NCI-H82 treated with DMSO at 0.1 percent for 48 hours (cell line): ENCODE data around the gene IFITM2.
"Not testable (repeated sequence)": the region's sequence is repeated elsewhere in the genome, so short reads cannot be mapped to it uniquely, and the experiment has no call there.

Source experiments
- DNase-seq: peaks from one replicate; lab custom pipeline; 2025; ENCODE audit not compliant: unreplicated experiment; lab: John Stamatoyannopoulos, UW

Gene IFITM2

DNA sequence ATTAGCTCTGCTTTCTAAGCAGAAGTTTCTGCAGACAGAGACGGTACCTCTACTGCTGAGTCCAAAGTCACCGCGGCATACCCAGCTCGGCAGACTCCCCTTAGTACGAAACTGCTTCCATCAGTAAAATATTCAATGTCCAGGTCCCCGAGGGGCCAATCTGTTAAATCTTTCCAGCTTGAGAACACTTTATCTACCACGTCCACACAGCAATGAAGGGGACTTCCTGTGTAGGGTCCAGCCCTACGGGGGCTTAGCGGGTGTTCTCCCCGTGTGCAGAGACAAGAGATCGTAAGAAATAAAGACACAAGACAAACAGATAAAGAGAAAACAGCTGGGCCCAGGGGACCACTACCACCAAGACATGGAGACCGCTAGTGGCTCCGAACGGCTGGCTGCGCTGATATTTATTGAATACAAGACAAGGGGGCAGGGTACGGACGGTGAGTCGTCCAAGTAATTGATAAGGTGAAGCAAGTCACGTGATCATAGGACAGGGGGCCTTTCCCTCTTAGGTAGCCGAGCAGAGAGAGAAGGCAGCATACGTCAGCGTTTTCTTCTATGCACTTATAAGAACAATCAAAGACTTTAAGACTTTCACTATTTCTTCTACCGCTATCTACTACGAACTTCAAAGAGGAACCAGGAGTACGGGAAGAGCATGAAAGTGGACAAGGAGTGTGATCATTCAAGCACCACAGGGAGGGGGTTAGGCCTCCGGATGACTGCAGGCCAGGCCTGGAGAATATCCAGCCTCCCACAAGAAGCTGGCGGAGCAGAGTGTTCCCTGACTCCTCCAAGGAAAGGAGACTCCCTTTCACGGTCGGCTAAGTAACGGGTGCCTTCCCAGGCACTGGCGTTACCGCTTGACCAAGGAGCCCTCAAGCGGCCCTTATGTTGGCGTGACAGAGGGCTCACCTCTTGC lies 17.2 kb downstream of the IFITM2 start:
- not testable (repeated sequence) for DNase-seq

DNA sequence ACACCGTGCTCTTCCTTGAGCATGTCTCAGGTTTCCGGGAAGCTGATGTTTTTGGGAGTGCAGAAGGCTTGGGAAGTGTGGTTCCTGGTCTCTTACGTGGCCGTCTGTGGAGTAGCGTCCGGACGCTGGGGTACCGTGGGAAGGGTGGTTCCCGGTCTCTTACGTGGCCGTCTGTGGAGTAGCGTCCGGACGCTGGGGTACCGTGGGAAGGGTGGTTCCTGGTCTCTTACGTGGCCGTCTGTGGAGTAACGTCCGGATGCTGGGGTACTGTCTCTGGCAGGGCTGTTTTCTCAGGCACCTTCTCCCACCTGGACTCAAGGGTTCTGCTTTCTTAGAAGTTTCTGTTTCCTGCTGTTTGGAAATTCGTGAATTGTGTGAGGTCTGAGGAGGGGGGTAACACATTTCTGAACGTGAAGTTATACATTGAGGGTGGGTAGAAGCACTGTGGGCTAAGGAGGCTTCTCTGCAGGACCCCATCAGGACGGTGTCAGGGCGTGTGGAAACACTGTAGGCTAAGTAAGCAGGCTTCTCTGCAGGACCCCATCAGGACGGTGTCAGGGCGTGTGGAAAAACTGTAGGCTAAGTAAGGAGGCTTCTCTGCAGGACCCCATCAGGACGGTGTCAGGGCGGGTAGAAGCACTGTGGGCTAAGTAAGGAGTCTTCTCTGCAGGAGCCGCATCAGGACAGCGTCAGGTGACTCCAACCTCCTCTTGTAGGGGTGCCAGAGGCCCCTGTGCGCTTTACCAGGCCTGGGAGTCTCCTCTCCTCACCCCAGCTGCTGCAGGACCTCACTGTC lies 18.4 kb downstream of the IFITM2 start:
- DNase-seq, result no peak

DNA sequence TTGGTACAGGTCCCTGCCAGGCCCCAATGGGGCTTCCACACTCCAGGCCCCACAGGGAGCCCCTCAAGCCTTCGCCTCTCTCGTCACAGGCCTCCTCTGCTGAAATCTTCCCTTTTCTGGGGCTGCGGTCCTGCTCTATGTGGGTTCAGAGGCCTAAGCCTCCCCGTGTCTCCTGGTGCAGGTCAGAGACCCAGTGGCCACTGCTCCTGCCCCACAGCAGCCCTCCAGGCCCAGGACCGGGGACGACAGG lies 18.9 kb downstream of the IFITM2 start:
- no peak for DNase-seq

DNA sequence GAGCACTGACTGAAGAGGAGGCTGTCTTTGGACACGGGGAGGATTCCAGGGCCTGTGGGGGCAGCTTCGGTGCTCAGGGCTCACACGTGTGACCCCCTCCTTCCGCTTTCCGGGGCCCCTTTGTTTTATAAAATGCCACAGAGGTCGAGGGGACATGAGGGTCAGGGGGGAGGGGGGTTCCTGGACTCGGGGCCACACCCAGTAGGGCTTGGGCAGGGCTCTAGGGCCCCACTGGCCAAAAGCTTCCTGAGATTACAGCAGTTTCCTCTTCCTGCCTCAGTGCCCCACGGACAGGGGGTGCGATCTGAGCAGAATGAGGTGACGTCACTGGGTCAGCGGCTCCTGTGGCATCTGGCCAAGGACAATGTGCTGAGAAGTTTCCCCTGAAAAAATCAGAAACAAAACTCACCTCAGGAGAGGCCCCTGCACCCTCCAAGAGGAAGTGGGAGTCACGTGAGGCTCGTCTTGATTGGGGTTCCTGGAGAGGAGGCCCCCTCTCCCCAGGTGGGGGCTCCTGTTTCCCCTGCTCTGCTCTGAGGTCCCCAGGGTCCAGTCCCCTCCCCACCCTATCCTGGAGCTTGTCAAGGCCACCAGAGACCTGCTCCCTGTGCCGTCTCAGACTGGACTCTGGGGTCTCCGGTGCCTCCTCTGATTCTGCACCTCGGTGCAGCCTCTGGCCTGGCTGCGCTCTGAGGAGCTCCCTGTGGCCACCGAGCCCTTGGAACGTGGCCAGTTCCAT lies 19.4 kb downstream of the IFITM2 start:
- DNase-seq, result no peak

DNA sequence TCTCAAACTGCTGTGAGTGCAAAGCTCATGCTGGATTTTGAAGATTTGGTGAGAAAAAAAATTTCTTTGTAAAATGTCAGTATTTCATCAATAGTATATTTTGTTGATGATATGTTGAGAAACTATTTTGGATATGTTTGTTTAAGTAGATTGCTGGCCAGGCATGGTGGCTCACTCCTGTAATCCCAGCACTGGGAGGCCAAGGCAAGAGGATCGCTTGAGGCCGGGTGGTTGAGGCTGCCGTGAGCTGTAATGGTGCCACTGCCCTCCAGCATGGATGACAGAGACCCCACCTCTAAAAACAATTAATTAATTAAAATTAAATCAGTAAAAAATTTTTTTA lies 19.9 kb downstream of the IFITM2 start:
- DNase-seq, result no peak

DNA sequence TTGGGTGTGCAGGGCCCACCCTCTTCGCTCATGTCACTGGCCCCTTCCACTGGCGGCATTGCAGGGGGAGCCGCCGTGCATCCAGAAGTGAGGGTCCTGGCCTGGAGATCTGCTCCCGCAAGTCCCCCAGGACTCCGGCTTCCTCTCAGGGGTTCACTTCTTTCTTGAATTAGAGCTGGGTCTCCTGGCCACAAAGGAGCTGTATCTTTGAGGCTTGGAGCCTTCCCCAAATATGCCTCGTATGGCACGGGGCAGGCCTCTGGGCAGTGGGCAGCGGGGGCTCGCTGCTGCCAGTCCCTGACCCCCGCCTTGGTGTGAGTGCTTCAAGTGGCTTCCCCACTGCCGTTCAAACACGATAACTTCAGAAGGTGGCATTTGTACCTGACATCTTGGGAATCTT lies 20.4 kb downstream of the IFITM2 start:
- DNase-seq, result no peak

DNA sequence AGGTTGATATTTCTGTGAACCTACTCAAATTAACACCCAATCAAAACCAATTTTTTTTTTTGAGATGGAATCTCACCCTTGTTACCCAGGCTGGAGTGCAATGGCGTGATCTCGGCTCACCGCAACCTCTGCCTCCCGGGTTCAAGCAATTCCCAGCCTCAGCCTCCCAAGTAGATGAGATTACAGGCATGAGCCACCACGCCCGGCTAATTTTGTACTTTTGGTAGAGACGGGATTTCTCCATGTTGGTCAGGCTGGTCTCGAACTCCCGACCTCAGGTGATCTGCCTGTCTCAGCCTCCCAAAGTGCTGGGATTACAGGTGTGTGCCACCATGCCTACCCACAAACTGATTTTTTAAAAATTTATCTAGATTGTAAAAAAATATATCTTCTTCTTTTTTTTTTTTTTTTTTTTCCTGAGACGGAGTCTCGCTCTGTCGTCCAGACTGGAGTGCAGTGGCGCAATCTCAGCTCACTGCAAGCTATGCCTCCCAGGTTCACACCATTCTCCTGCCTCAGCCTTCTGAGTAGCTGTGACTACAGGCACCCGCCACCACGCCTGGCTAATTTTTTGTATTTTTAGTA lies 21.0 kb downstream of the IFITM2 start:
- not testable (repeated sequence) for DNase-seq

DNA sequence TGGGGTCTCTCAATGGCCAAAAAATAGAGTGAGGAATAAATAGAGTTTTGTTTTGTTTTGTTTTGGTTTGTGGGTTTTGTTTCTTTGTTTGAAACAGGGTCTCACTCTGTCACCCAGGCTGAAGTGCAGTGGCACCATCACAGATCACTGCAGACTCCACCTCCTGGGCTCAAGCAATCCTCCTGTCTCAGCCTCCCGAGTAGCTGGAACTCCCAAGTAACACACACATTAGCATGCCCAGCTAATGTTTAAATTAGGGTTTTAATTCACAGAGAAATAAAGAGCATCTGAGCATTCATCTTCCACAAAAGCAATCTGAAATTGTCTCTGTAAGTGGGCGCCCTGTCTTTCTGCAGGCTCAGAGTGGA lies 22.3 kb downstream of the IFITM2 start:
- no peak for DNase-seq

DNA sequence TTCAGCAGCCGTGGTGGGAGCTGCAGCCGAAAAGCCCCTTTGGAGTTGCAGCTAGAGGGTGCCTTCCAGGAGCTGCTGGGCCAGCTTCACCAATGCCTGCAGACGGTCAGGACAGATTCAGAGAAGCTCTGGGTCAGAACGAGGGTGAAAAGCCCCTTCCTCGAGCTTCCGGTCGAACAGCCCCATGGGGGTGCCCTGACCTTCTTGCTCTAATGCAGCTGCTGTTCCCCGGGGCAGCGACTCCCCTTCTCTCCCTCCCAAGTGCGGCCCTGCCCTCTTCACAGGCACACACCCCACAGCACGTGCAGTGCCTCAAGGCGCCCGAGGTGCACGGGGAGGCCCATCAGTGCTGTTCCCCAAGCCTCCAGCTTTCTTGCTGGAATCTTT lies 22.7 kb downstream of the IFITM2 start:
- no peak for DNase-seq

DNA sequence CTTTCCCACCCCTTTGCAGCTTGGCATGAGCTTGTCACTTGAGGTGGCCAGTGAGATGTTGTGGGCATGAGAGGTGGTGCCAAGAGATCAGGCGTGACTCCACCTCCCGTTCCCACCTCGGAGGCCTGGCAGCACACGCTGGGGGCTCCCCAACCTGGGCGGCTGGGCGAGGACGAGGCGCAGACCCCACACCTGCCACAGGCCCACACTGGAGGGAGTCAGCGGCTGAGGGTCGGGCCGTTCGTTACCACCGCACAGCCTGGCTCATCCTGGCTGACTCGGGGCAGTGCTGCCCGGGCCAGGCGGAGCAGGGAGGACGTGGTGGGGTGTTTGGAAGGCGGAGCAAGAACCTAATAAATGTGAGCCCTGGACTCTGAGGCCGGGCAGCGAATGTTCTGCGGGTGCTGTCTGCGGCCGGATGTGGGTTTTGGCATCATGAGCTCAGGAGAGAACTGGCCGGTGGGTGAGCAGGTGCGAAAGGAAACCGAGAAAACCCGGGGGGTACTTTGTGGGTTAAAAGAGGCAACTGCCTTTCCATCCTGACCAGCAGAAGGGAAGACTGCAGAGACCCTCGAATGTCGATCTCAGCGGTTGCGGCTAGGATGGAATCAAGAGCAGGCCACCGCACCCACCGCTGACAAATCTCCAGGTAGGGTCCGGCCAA lies 23.2 kb downstream of the IFITM2 start:
- DNase-seq, result no peak

DNA sequence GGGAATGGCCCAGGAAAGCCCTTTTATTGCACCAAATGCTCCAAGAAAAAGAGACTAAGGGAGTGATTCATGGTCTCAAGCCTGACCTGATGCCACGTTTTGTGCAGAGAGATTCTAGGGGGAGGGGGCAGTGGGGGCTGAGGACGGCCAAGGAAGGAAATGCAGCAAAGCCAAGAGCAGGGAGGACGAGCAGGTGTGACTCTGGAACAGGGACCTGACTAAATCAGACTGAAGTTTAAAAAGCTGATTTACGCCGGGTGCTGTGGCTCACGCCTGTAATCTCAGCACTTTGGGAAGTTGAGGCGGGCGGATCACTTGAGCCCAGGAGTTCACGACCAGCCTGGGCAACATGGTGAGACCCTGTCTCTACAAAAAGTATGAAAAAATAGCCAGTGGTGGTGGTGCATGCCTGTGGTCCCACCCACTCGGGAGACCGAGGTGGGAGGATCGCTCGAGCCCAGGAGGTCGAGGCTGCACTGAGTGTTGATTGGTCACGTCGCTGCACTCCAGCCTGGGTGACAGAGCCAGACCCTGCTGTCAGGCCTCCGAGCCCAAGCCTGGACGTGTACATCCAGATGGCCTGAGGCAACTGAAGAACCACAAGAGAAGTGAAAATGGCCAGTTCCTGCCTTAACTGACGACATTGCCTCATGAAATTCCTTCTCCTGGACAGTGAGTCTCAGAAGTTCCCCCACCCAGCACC lies 23.9 kb downstream of the IFITM2 start:
- DNase-seq, result no peak

DNA sequence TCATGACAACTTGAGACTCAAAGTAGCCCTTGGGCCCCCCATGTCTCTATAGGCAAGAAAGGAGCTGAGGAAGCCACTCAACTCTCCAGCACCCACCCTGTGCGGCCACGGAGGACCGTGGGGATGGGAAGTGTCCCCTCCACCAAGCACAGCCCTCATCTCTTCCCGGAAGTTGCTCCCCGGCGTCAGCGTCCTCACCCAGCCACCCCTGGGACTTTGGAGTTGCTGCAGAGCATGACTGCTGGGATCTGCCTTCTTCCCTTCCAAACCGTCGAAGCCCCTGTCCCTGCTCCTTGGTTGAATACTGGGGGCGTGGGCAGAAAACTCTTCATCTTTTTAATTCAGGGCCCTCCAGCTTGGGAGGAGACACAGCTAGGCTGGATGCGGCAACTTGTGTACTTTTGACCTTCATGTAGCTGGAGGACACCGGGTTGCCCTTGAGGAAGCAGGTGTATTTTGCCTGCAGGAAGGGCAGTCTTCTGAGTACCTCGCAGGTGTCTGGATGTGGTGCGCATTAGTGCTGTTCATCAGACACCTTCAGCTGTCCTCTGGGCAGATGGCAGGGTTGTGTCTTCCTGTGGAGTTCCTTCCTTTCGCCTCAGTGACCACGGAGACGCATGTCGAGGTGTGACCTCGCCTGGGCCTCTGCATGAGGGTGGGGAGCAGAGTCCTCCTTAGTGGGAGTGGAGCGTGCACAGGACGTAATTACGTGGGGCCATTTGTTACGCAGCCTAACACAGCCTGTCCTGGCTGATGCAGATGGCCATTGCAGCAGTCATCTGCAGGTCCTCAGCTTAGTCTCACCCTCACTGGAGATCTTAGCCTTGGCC lies 25.2 kb downstream of the IFITM2 start:
- no peak for DNase-seq

DNA sequence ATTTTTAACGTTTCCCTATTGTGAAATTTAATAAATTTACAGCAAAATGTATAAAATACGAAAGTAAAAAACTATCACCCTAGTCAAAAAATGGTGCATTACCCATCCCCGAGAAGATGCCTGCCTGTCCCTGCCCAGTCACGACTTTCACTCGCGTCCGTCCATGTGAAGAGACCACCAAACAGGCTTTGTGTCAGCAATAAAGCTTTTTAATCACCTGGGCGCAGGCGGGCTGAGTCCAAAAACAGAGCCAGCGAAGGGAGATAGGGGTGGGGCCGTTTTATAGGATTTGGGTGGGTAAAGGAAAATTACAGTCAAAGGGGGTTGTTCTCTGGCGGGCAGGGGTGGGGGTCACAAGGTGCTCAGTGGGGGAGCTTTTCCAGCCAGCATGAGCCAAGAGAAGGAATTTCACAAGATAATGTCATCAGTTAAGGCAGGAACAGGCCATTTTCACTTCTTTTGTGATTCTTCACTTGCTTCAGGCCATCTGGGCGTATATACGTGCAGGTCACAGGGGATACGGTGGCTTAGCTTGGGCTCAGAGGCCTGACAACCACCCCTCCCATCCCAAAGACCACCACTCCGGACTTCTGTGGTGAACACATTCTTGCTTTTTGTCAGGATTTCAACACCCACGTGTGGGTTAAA lies 26.1 kb downstream of the IFITM2 start:
- not testable (repeated sequence) for DNase-seq

DNA sequence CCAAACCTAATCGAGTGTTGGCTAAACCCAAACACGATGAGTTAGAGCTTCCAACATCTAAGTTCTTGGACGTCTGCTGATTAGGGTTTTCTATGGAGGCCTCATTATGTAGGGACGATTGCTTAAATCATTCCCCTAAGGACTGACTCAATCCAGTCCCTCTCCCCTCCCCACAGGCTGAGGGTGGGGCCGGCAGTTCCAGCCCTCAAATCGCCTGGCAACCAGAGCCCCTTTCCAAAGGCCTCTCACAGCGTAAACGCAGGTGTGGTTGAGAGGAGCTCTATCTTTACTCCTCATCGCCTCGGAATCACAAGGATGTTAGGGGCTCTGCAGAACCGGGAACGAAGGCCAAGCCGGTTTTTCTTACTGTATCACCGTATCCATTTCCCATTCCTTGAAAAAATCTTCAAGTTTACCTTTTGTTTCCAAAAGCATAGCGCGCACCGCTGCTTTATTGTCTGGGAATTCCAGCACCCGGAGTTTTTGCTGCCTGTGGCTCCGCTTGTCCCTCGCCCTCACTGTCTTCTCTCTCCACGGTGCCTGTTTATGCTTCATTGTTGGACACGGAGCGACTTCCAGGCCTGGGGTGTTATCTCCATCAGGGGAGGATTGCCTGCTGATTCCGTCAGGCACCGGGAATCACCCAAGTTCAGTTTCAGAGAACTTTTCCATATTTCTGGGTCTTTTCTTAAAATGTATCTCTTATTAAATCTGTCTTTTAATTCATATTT lies 26.8 kb downstream of the IFITM2 start:
- no peak for DNase-seq

DNA sequence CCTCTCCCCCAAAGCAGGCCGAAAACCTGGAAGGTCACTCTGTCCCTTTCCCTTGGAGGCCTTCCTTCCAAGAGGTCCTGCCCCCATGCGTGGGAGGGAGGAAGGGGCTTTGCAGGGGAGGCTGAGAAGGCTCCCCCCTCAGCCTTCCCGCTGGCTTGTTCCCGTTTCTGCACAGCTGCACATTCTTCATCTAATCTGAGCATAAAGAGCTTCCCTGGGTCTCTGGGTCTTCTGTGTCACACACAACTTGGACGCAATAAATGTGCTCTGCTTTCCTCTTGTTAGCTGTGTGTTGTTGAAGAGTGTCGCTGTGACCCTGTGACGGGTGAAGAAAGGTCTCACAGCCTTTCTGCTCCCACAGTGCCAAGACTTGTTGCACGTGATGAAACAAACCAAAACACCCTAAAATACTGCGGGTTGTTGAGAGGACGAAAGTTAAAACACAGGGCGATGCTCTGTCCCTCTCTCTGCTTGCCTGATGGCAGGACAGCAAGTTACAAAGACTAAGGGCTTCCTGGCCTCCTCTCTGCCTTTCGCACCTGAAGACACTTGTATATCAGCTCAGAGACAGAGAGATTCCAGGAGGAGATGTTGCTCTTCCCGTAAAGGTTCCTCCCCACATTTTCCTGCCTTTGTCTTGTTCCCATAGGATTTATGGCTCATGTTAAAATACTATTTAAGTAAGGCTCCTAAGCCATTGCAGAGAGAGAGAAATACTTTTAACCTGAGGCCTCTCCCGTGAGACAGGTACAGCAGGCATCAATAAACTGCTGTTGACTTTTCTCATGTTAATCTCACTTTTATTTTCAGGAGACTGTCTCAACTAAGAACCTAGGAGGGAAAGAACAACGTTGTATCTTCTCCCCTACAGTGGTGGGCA lies 28.4 kb downstream of the IFITM2 start:
- DNase-seq, result no peak

DNA sequence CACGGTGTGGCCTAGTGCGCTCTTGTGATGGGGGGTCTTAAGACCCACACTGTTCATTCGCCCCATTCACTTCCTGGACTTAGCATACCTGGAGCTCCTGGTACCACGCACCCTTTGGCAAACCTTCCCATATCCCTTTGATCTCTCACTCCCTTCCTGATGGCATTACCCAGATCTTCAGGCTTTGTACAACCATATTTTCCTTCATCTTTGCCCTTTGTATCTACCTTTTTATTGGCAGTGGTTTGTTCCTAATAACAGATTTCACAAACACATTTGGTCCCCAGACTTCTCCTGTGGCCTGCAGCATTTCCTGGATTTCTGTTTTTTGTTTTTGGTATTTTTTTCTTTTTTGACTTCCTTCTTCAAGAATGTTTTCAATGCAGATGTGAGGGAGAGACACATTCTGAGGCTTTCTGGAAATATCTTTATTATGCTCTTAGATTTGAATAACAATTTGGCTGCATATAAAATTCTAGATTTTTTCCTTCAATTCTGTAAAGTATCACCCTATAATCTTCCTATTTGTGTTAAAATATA lies 29.1 kb downstream of the IFITM2 start:
- DNase-seq, result no peak

DNA sequence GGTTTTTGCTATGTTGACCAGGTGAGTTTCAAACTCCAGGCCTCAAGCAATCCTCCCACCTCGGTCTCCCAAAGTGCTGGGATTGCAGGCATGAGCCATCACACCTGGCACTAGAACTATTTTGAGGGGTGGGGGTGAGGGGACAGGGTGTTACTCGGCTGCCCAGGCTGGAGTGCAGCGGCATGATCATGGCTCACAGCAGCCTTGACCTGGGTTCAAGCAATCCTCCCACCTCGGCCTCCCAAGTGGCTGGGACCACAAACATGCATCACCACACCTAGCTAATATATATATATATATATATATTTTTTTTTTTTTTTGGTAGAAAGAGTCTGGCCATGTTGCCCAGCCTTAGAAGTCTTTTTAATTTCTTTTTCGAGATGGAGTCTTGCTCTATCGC lies 30.1 kb downstream of the IFITM2 start:
- no peak for DNase-seq
